Tibial nerve (tissue), 4 donors: ENCODE data around the gene NUTF2. TPM values are rescaled to one million over a fixed set of nuclear protein-coding genes. Genes with fewer than 3 reads are reported as not detected.

Experiments used
- DNase-seq, 2 donors: peaks; one replicate each; pipeline ENCODE4 v3.0.0-alpha.2; 2019; ENCODE audit warnings: low spot score in 2 of 2
- H3K27ac ChIP-seq, 4 donors: fragments of 200-600 bp; sonication (generic) in 3 of 4; one replicate each; pipeline ENCODE4 v1.5.1; 2017 to 2019; ENCODE audit warnings: mild to moderate bottlenecking in 1 of 4
- H3K27me3 ChIP-seq, 2 donors: fragments of 200-600 bp; sonication (generic) in 1 of 2; one replicate each; pipeline versions ENCODE4 v1.5.1 to v1.6.0; 2017 to 2019
- H3K36me3 ChIP-seq, 3 donors: fragments of 200-600 bp; sonication (generic); one replicate each; pipeline ENCODE4 v1.5.1; 2018 to 2019
- H3K4me1 ChIP-seq, 4 donors: fragments of 200-600 bp; sonication (generic) in 3 of 4; one replicate each; pipeline ENCODE4 v1.5.1; 2017 to 2019
- H3K4me3 ChIP-seq, 4 donors: fragments of 200-600 bp; sonication (generic) in 3 of 4; one replicate each; pipeline ENCODE4 v1.5.1; 2017 to 2019; ENCODE audit warnings: mild to moderate bottlenecking in 1 of 4, moderate library complexity in 1 of 4
- H3K9me3 ChIP-seq, 4 donors: fragments of 200-600 bp; sonication (generic) in 3 of 4; one replicate each; pipeline ENCODE4 v1.5.1; 2017 to 2019
- CTCF ChIP-seq, 5 experiments: fragments of 200-600 bp in 3 of 5; fragments of 450-650 bp in 2 of 5; sonication (generic) in 3 of 5; IDR thresholded peaks; one replicate each; pipeline ENCODE4 v1.5.1; 2016 to 2019; ENCODE audit warnings: antibody characterized with exemption in 5 of 5, mild to moderate bottlenecking in 3 of 5, moderate library complexity in 2 of 5
- EP300 ChIP-seq, 2 donors: sonication (generic); formaldehyde crosslinking; IDR thresholded peaks; one replicate each; pipeline ENCODE4 v1.6.1; 2017; ENCODE audit warnings: antibody characterized with exemption in 2 of 2, mild to moderate bottlenecking in 1 of 2
- POLR2A ChIP-seq, 2 donors: fragments of 450-650 bp; IDR thresholded peaks; one replicate each; pipeline ENCODE4 v1.6.1; 2017; ENCODE audit warnings: antibody characterized with exemption in 2 of 2, mild to moderate bottlenecking in 2 of 2, moderate library complexity in 2 of 2
- WGBS, 2 donors: methylation state at CpG; one replicate each; pipeline ENCODE4 v1.1.5; 2018; 5-methylcytosine and 5-hydroxymethylcytosine counted together
- total RNA-seq, 4 donors: library from RNA; depleted of rRNA; stranded (reverse); fragments of >200 nt; gene quantifications; one replicate each; pipeline ENCODE4 v1.1.0, GENCODE V29; 2016

The NUTF2 gene
- total RNA-seq, 4 donors from 2014 or later, result 54.4 to 137 (median 105) TPM

GRCh38 chr16:67848118-67848517 lies 1.4 kb downstream of the NUTF2 start:
- WGBS, 2 donors, result 82 to 91% methylated on average over 11 of the region's 11 CpGs
- H3K4me1 ChIP-seq, result peaks cover 0 to 55% (median 44%) of the 10 kb centered on the region in 4 donors
- H3K36me3 ChIP-seq, result peaks cover 0 to 10% (median 0%) of the 10 kb centered on the region in 3 donors
- H3K27me3 ChIP-seq, result no peaks in the 10 kb centered on the region
- TF ChIP-seq EP300 (IDR thresholded peaks at IDR 0.05) (no peak), CTCF (IDR thresholded peaks at IDR 0.05) (no peak), POLR2A (IDR thresholded peaks at IDR 0.05) (no peak)
- DNase-seq, result no peak
- peak overlapping the region; percentile 64 to 93 (median 74) for H3K4me3 ChIP-seq
- peak overlapping the region in 2 of 4 donors; percentile 15 to 96 for H3K27ac ChIP-seq
- H3K9me3 ChIP-seq, result no peaks in the 10 kb centered on the region

DNA sequence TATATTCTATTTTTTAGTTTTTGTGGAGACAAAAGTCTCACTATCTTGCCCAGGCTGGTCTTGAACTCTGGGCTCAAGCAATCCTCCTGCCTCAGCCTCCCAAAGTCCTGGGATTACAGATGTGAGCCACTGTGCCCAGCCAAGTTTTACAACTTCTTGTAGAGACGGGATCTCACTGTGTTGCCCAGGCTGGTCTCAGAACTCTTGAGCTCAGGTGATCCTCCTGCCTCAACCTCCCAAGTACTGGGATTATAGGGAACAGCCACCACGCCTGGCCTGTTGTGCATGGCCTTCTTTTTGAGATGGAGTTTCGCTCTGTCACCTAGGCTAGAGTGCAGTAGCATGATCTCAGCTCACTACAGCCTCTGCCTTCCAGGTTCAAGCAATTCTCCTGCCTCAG lies 6.9 kb downstream of the NUTF2 start:
- Histone ChIP-seq H3K27ac (no peak overlapping the region), H3K9me3 (no peaks in the 10 kb centered on the region), H3K4me3 (no peak overlapping the region), H3K27me3 (no peaks in the 10 kb centered on the region), H3K4me1 (peaks cover 0 to 47% (median 20%) of the 10 kb centered on the region in 4 donors), H3K36me3 (peaks cover 0 to 10% (median 0%) of the 10 kb centered on the region in 3 donors)
- no peak for DNase-seq
- 91 to 98% methylated on average over 2 to 3 of the region's 3 CpGs for WGBS, 2 donors
- TF ChIP-seq CTCF (IDR thresholded peaks at IDR 0.05) (no peak), EP300 (IDR thresholded peaks at IDR 0.05) (no peak), POLR2A (IDR thresholded peaks at IDR 0.05) (no peak)

GRCh38 chr16:67855789-67856188 lies 9.1 kb downstream of the NUTF2 start:
- H3K27me3 ChIP-seq, result no peaks in the 10 kb centered on the region
- H3K9me3 ChIP-seq, result no peaks in the 10 kb centered on the region
- no peak for DNase-seq
- H3K36me3 ChIP-seq, result peaks cover 0 to under 1% (median 0%) of the 10 kb centered on the region in 3 donors
- no peak overlapping the region for H3K4me3 ChIP-seq
- no peak for TF ChIP-seq CTCF (IDR thresholded peaks at IDR 0.05)
- no peak for TF ChIP-seq EP300 (IDR thresholded peaks at IDR 0.05)
- no peak for TF ChIP-seq POLR2A (IDR thresholded peaks at IDR 0.05)
- H3K4me1 ChIP-seq, result peaks cover 0 to 44% (median 20%) of the 10 kb centered on the region in 4 donors
- 56 to 60% methylated on average over 10 of the region's 10 CpGs for WGBS, 2 donors
- H3K27ac ChIP-seq, result peak overlapping the region in 1 of 4 donors; percentile 24

DNA sequence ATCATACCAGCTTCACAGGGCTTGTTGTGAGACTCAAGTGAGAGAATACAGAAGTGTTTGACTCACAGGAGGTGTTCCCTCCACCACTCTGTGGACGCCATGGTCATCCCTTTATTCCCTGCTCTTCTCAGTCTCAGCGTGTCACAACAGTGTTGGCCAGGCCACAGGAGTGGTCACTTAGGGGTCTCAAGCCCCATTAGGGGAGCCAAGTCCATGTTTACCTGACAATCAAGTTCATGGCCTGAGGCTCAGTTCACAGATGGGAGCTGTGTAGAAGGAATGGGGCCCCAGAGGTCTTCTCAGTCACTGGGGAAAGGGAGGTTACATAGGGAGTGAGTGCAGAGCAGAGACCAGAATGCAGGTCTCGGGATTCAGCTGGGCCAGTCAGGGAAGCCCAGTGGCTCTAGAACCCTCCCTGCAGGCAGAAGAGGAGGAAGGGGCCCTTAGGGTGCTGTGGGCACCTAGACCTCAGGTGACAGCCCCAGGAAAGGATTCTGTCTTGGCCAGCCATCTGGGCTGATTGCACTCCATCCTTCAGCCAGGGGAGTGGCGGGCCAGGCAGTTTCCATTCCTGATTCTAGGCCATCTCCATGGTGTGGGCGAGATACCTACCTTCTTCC lies 10.3 kb downstream of the NUTF2 start:
- Histone ChIP-seq H3K27ac (peak overlapping the region in 3 of 4 donors; percentile 62 to 85 (median 81)), H3K27me3 (no peaks in the 10 kb centered on the region), H3K36me3 (no peaks in the 10 kb centered on the region), H3K4me1 (peaks cover 0 to 57% (median 24%) of the 10 kb centered on the region in 4 donors), H3K4me3 (no peak overlapping the region), H3K9me3 (no peaks in the 10 kb centered on the region)
- 88 to 97% methylated on average over 4 to 5 of the region's 5 CpGs for WGBS, 2 donors
- DNase-seq, result no peak
- TF ChIP-seq EP300 (IDR thresholded peaks at IDR 0.05), result no peak
- no peak for TF ChIP-seq CTCF (IDR thresholded peaks at IDR 0.05)
- TF ChIP-seq POLR2A (IDR thresholded peaks at IDR 0.05), result no peak

DNA sequence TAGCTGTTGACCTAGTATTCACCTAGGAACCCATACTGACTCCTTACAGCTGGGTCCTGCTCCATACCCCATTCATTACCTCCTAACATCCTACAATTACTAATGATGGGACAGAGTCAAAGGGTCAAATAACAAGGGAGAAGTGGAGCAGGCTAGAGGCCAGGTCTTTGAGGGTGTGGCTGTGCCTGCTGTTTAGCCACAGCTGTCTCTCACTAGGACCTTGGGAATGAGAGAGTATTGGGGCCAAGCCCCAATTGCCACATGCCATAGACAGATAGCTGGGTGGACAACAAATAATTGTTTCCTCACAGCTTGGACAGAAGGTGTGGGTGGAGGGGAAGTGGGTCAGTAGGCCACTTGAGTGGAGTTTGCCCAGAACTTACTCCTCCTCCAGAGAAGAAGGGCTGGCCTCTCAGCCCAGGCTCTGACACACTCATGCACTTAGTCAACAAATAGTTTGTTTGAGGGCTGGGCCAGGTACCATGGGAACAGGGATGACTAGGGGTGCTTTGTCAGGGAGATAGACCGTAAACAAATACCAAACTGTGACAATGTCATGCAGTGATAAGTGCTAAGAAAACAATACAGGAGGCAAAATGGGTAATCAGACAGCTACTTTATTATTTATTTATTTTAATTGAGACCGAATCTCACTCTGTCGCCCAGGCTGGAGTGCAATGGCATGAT lies 11.0 kb downstream of the NUTF2 start:
- Histone ChIP-seq H3K27ac (peak overlapping the region; percentile 3 to 85 (median 76)), H3K27me3 (no peaks in the 10 kb centered on the region), H3K36me3 (no peaks in the 10 kb centered on the region), H3K4me1 (peaks cover 0 to 63% (median 25%) of the 10 kb centered on the region in 4 donors), H3K4me3 (no peak overlapping the region), H3K9me3 (no peaks in the 10 kb centered on the region)
- peak; percentile 11 to 54 for TF ChIP-seq EP300 (IDR thresholded peaks at IDR 0.05)
- TF ChIP-seq POLR2A (IDR thresholded peaks at IDR 0.05), result no peak
- DNase-seq, result peak; percentile 52 to 70
- WGBS, 2 donors, result 27 to 38% methylated on average over 3 of the region's 3 CpGs
